Left forelimb (tissue), 1 donor: Measurements from ENCODE around the gene IGSF3.
A peak's percentile ranks its signal among the peaks of the same experiment; 100 is the strongest.
"Not testable (repeated sequence)": the region's sequence is repeated elsewhere in the genome, so short reads cannot be mapped to it uniquely, and the experiment has no call there.

Experiments used
- DNase-seq: peaks from one replicate; pipeline ENCODE4 v3.0.0-alpha.2; 2018; ENCODE audit warnings: low spot score

IGSF3 gene

DNA sequence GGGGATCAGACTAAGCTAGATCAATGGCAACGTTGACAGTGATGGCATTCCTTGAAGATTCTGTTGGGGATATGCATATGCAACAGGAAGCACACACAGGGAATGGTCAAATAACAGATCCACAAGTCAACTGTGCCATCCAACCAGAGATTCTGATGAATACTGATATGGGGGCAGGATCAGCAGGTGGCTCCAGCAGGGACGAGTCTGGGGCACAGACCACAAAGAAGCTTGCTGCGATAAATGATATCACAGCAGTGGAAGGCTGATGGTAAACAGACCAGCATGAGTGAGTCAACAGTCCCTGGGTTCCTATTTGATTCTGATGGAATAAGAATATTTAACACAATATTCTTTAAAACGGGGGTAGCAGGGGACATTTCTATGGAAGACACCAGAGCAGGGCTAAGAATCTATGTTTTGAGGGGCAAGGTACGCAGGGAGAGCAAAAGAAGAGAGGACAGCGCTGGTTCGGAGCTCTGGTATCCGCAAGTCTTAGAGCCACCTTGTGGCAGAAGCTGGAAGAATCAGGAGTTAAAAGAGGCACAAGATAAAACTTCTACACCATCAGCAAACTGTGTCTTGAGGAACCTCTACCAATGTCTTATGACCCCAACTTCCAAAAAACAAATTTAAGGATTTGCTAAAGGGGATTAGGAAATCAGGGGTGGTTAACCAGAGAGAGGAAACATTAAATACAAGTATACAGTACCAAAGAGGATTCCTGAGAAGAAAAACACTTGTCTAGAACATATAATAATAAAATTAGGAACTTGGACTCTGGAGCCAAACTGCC, 71.4 kb downstream of the IGSF3 start:
- not testable (repeated sequence) for DNase-seq

DNA sequence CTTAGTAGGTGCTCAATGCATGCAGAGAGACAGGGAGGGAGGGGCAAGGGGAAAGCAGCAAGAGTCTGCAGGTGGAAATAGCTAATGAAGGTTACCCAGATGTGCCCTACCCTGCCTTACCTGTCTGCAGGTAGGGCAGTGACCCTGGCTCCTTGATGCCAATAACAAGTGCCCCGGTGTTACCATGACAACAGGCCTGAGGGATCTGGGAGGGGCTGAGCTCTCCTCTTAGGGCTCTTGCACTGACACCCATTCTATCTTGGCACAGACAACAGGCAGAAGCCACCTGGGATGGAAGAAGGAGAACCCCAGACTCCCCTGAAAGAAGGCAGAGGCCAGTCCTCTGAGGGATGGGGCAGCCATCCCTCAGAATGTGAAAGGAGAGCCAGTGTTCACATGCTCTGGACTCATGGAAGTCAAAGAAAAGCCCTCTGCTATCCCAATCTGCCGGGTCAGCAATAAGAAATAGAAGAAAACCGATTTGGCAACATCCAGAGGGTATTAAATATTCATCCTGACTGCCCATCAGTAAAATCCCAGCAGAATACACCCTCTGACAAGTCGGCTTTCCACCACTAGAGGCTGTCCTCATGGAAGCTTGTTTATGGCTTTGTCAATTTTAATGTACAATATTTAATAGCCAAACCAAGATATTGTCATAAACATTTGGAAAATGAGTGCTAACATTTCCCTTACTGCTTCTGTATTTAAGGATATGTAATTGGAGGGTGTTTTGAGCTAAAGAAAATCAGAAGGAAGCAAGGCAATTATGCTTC, 72.3 kb downstream of the IGSF3 start:
- not testable (repeated sequence) for DNase-seq

DNA sequence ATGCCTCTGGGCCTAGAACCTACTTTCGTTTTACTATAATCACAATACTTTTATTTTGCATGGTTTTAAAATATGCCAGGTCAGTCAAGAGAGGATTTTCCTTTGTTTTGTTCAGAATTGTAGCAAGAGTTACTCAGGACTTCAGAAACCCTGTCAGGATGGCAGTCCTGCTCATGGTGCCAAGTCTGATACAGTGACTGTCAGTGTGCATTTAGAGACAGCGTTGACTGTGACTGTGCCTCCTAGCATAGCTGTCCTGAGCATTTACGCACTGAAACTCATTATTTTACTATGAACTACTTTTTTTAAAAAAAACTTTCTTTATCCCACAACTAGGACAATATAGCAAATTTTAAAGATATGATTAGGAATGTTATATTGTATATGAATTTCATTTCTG, 73.6 kb downstream of the IGSF3 start:
- DNase-seq, result not testable (repeated sequence)

DNA sequence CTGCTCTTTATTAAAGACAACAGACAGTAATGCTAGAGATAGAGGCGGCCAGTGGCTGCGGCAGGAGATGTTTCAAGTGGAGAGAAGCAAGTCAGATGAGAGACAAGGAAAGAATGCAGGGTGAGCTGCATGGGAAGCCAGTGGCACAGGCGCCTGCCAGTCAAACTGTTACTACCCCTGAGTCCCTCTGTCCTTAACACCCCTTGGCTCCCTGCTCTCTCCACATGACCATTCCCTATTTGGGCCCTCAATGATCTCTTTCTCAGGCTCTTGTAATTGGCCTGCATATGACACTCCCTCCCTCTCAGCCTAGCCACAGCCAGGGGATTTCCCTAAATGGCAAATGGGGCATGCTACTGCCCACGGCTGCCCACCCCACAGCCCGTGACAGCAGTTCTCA, 74.1 kb downstream of the IGSF3 start:
- not testable (repeated sequence) for DNase-seq

DNA sequence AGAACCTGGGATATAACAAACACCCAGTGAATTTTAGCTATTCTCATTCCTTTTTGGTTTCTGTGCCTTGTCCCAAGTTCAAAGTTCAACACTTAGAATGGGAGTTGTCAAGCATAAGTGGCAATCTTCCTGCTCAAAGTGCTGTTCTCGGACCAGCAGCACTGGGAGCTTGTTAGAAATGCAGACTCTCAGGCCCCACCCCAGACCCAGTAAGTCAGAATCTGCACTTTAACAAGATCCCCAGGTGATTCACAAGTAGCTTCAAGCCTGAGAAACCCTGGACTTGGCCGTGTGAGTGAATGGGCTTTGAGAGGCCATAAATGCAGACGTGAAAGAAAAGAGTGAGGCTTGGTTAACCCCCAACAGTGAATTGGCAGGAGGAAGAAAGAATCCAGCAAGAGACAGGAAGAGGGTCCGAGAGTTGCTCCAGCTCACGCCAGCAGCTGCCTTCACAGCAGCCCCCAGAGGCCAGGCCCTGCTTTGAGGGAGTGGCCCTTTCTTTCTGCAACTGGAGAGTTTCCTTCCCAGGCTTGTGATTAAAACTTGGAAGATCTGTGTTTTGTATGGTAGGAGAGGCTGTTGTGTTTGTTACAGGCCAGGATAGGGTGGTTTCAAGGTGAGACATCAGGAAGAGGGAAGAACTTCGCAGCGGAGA, 75.5 kb downstream of the IGSF3 start:
- DNase-seq, result not testable (repeated sequence)

DNA sequence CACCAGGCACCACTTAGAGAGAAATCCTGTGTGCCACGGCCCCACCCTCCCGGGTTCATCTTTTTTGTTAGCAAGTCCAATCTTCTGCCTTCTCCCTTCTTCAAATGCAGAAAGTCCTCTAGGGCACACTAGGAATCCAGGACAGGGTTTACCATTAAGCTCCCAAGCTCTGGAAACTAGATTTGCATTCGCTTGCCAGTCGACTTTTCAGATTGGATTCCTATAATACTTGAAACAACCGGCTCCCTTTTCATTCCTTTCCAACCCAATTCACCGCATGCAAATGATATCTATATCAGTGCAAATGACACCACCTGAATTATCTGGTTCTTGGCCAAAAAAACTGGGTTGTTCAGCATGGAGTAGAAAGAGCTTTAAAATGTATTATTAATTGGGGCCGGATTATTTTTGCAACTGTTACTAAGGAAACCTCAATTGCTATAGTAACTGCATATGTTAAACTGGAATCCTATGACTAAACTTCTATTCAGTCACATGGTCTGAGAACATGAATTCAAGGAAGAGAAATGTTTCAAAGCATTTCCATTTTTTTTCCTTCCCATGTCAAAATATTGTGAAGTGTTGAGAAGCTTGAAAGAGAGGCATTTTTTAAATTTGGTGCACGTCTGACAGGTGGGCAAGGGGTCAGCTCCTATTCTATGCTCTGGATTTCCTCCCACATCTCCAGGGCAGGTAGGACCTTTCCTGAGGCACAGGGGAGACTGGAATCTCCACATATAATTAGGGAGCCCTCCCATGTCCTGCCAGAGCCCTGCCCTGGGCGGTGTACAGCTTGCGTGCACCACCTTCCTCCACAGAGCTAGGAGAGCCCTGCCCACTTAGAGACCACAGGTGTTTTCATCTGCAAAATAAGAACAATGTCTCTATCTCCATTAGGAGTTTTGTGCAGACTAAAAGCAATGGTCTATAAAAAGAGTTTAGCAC, 76.3 kb downstream of the IGSF3 start:
- DNase-seq, result not testable (repeated sequence)

DNA sequence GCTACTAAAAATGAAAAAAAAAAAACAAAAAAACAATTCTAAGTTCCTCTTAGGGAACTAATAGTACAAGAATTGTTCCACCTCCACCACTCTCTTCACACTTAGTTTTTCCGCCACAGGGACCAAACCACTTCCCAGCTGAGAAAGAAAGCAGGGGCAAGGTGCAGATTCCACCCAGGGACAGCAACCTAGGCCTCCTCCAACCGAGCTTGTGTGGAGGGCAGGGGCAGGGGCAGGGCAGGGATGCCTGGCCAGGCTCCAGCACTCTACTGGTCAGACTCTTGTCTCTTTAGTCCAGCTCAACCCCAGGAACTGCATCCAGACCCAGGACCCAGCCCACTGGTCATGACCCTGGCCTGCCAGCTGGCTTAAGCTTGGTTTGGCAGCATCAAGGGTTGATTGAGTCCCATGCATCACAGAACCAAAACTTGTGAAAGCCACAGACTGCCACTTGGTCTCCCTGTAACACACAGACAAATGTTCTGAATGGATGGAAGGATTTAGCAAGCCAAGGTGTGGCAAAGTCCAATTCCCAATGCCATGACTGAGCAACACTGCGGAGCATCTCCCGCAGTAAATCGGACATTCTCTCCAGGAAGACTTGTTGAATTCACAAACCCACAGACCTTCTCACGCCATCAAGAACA, 77.1 kb downstream of the IGSF3 start:
- DNase-seq, result not testable (repeated sequence)

DNA sequence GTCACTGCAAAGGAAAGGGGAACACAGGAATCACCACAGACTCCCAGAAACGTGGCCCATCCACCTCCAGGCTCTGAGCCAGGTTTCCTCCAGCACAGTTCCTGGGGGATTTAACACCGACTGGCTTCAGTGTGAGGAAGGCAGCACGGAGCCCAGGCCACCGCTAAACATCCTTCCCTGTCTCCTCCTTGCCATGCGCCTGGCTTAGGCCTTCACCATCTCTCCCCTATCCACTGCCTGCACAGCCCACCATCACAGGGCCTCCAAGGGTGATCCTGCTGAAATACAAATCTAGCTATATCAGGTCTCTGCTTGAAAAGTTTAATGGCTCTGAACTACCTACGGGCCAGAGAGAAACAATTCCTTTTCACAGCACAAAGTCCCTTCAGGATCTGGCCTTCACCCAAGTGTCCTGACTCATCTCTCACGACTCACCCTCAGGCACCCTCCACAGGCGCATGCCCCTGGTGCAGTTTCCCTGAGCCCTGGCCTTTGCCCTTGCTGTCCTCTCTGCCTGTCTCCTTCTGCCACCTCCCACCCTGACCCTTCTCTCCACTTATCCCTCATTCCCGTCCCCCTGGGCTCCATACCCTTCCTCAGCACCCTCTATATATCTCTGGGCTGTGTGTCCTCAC, 78.3 kb downstream of the IGSF3 start:
- DNase-seq, result not testable (repeated sequence)

DNA sequence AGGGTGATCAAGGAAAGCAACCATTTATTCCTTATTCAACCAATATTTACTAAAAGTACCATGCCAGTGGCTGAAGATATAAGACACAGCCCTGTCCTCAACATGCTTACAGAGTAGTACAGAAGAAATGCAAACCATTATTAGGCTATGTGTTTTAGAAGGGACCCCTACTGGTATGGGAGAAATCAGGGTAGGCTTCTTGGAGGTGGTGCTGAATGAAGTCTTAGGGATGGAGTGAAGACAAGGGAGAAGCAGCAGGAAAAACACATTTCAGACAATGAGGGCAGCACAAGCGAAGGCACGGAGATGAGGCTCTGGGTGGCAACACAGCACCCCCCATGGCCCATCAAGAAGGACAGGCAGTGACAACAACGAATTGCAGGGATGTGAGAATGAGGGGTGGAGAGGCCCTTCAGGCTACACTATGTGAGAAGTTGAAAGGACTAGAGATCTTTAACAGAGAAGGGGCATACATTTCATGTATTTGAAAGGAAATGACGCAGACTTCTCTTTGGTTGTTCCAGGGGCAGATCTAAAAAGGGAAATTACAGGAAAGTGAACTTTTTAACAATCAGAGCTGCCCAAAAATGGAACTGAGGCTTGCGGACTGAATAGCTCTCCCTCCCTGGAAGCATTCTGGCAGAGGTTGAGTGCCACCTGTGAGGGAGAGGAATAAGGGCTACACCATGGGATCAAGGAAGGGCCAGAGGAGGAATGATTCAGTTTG, 79.9 kb downstream of the IGSF3 start:
- DNase-seq, result no peak

DNA sequence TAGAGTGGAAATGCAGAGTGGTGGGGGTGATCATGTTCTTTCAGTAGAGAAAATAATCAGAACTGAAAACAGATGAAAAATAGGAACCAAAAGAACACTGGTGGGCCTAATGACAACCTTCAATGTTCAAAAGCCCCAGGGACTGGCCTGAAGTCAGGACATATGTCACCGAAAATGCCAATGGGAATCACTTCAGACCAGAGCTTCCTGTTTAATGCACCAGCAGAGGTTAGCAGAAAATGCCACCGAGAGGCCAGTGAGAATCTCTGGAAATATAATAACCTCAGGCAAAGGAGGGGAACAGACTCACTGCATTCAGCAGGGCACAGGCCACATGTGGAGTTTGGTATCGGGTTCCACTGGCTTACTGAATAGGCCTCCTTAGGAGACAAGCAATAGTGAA, 80.8 kb downstream of the IGSF3 start:
- DNase-seq, result no peak

DNA sequence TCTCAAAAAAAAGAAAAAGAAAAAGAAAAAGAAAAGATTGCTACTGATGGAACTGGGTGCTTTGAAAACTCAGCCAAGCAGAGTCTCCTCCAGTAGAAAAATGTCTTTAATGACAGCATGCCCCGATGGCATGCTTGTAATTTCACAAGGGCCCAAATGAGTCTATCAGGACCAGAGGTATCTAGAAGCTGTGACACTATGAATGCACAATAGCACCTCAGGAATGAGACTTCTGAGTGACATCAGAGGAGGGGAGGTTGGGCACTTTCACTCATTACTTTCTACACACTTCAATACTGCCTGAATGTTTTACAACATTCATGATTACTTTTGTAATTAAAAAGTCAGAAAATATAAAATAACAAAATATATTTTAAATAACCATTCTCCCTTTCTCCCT, 81.6 kb downstream of the IGSF3 start:
- no peak for DNase-seq

DNA sequence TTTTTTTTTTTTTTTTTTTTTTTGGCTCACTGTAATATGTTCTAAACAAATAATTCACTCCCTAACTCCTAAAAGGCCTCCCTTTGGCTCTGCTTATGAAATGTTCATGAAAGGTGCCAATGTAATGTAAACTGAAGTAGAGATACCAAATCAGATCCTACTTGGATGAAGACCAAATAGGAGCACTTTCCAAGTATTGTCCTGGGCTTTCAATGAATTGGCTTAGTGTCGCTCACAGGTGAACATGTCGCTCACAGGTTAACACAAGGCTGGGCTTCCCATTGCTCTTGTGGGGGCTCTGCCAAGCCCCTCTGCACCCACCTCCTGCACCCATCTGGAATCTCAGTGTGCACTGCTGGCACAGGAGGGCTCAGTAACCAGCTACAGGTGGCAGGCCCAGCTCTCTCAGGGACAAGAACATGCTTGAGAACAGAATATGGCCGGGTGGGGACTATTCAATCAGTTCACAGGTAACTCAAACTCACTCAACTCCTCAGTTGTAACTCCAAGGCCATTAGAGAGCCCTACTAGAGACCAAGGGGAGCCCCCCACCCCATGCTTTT, 86.1 kb downstream of the IGSF3 start:
- DNase-seq, result no peak

DNA sequence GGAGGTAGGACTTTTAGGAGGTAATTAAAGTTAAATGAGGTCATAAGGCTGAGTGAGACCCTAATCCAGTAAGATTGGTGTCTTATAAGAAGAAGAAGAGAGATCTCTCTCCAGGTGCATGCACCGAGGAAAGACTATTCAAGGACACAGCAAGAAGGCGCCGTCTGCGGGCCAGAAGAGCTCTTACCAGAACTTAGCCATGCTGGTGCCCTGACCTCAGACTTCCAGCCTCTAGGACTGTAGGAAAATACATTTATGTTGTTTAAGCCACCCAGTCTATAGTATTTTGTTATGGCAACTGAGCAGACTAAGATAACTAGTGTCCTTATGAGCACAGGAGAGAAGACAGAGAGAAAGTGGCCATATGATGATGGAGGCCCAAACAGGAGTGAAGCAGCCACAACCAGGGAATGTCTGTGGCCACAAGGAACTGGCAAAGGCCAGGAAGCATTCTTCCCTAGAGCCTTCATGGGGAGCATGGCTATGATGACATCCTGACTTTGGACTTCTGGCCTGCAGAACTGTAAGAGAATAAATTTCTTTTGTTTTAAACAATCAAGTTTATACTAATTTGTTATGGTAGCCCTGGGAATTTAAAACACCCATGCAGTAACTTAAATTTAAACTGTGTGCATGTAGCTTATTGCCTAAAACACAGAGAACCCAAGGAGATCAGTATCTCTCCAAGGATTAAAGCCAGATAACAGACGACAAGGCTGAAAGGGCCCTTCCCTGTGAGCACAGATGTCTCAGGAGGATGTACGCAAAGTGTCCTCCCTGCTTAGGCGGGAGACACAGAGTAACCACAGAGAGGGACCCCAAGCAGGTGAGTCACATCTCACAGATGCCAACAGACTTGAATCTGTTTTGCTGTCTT, 86.8 kb downstream of the IGSF3 start:
- DNase-seq, result no peak

DNA sequence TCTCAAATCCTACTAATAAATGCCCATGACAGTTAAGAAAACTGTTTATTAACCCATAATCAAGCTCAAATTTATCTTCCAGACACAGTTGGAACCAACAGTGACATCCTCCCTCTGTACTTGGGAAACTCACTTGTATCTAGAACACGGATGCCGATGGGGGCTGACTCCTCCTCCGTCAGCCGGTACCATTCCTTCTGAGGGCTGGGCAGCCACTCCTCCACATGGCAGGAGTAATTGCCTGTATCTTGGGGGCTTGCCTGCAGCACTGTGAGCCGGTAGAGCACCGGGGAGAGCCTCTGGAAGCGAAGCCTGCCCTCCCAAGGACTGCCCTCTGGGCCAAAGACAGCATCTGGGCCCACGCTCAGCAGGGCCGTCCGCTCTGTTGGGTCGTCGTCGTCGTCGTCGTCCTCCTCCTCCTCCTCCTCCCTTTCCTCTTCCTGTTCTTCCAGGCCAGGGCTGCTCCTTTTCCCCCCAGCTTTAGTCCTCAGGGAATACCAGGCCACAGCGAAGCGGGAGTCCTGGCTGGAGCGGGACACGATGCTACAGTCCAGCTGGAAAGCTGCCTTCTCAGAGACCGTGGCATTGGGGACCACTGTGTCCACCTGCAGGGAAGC, 88.2 kb downstream of the IGSF3 start:
- no peak for DNase-seq

DNA sequence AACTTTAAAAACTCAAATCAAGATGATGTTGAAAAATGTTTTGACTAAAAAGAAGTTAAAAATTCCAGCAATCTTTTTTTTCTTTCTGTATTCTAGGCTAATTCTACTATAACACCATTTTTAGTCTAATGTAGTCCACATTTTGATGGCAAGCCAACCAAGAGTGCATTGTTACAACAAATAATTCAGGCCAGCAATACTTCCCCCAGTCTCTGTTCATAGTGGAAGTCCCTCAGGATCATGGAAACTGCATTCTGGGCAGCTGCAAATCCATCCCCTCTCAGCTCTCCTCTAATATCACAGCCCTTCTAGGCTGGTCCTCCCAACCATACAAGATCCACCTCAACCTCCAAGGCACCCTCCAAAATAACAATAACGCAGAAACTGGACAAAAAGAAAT, 89.0 kb downstream of the IGSF3 start:
- DNase-seq, result no peak

DNA sequence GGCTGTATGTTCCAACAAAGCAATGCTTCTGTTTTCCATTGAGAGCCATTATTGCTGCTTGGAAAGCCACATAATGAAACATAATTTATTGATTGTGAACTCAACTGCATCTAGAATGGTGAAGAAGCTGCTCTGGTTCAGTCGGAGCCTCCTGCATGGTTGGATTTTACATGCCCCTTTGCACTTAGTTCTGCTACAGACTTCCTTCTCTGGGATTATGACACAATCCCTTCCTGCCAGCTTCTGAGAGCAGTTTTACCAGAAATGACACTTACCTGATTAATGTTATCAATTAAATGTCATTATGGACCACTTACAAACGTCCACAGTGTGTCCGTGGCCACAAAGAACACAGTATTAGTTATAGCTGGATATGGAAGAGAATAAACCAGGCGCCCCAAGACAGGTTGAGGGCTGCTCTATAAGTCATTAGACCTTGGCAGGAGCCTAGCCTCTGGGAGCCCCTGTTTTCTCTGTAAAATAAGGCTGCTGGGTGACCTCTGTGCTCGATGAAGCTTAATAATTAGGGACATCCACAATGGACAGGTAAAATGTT, 89.7 kb downstream of the IGSF3 start:
- no peak for DNase-seq

DNA sequence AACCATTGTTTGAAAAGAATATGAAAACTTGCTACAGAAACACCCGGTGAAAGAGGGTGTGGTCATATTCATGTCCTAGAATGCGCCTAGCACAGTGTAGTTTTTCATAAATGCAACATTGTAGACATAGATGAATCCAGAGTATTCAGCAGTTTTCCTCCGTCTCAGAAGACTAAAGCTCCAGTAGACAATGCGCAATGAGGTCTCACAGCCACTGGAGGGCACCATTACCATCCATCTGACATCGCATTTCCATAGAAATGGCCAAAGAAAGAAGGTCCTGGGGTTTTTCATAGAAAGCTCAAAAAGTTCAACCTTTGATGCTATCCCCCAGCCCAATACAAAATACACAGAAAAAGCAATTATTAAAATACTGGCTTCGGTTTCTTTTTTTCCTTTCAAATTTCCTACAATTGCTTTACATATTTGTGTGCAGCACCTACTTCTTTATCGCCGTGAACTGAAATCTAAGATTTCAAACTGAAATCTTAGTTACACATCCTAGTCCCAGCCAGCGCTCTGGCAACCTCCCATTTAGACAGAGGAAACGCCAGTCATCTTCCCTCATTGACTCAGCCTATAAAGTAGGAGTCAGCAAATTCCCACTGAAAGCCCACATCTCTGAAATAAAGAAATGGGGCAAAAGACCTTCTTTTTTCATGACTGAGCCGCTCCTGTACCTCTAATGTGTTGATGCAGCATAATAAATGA, 92.8 kb downstream of the IGSF3 start:
- DNase-seq, result peak; percentile 77
